ENCODE data around the gene GEMIN4.
"Not testable (repeated sequence)": the region's sequence is repeated elsewhere in the genome, so short reads cannot be mapped to it uniquely, and the experiment has no call there.

The GEMIN4 gene

DNA sequence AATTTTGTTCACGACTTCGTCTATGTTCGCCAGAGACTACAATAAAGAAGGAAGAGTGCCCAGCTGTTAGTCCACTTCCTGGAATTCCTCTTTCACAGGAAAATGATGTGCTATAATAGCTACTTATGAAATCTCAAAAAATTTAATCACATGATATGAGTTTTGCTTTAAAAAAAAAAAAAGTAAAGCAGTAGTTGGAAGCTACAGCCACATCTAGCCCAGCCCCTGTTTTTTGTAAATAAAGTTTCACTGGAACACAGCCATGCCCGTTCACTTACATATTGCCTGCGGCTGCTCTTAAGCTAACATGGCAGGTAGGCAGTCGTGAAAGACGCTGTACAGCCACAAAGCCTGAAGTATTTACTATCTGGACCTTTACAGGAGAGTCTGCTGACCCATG lies 52.7 kb downstream of the GEMIN4 start:
- no peak for DNase-seq

GRCh38 chr17:698096-698495 lies 54.0 kb downstream of the GEMIN4 start:
- not testable (repeated sequence) for DNase-seq

GRCh38 chr17:697682-698081 lies 54.4 kb downstream of the GEMIN4 start:
- no peak for DNase-seq

GRCh38 chr17:696369-696768 lies 55.7 kb downstream of the GEMIN4 start:
- no peak for DNase-seq
